ENCODE results near the gene BICRAL.

- TF ChIP-seq, protein P1, sequence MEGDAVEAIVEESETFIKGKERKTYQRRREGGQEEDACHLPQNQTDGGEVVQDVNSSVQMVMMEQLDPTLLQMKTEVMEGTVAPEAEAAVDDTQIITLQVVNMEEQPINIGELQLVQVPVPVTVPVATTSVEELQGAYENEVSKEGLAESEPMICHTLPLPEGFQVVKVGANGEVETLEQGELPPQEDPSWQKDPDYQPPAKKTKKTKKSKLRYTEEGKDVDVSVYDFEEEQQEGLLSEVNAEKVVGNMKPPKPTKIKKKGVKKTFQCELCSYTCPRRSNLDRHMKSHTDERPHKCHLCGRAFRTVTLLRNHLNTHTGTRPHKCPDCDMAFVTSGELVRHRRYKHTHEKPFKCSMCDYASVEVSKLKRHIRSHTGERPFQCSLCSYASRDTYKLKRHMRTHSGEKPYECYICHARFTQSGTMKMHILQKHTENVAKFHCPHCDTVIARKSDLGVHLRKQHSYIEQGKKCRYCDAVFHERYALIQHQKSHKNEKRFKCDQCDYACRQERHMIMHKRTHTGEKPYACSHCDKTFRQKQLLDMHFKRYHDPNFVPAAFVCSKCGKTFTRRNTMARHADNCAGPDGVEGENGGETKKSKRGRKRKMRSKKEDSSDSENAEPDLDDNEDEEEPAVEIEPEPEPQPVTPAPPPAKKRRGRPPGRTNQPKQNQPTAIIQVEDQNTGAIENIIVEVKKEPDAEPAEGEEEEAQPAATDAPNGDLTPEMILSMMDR (IDR thresholded peaks at IDR 0.05; ENCODE audit: poor library complexity): no peak
- TF ChIP-seq EZH2phosphoT487 (IDR thresholded peaks at IDR 0.05; ENCODE audit: low read depth, severe bottlenecking, unreplicated experiment) (no peak), EZH2 (IDR thresholded peaks at IDR 0.05; ENCODE audit: borderline replicate concordance) (no peak)
These were observed 38.9 kb downstream of the BICRAL start for GRCh38 chr6:42820512-42821340.
